CD4-positive, alpha-beta T cell treated with Interleukin-17A for 1 hour (primary cell): Measurements from ENCODE around the gene COMT.

ENCODE experiments used
- DNase-seq: peaks from one replicate; pipeline ENCODE4 v3.0.0-alpha.2; 2020

The COMT gene

DNA sequence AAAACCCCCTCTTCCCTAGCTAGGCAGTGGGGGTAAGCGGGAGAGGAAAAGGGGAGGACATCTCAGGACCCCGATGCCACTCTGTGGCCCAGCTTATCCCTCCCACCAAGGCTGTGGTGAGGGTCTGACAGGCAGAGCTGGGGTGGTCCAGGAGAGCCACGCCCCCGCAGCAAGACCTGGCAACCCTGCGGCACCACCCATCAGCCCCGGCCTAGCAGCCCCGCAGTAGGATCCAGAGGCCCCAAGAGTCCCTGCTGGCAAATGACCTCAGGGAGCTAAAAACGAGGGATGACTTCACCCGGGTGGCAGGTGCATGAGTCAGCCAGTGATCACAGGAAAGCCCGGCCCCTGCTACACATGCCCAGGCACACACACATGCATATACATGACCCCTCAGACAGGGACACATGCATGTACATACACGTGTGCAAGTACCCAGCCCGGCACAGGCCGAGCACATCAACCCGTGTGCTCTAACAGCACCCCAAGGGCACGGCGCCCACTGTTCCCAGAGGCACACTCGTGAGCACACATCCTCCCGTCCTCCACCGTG is 42.7 kb downstream of the COMT start:
- DNase-seq, result no peak

DNA sequence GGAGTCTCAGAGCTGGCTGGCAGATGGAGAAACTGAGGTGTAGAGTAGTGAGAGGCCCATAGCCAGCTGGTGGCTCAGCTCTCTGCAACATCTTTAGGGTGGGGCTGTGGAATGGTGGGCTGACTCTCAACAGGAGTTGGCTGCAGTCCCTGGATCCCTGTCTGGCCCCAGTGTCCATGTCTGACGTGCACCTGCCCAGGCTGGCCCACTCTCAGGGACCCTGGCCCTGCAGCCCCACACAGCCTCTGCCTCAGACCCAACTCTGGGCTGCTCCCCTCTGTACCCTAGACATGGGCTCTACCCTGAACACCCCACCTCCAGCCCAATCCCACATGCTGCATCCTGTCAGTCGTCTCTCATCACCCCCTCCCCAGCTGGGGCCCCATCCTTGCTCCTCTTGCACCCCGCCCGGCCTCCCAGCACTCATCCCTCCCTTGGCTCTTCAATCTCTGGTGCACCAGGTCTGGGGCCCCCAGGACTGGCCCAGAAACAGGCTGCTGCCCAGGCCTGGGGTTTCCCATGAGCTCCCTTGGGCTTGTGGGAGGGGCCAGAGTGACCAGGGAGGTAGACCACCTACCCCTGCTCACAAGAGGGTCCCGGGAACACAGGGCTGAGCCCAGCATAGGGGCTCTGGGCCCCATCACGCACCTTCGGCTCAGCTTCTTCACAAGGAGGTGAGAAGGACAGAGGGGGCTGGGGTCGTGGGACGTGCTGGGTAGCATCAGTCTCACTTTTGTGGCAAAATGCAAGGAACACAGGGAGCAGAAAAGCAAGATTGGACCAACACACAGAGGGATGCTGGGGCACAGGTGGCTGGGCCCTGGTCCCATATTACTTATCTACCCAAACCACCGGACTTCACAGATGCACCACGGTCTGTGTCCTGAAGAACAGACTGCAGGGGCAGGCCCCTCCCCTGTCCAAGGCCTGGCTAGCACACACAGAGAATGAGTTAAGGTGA is 43.6 kb downstream of the COMT start:
- DNase-seq, result no peak

DNA sequence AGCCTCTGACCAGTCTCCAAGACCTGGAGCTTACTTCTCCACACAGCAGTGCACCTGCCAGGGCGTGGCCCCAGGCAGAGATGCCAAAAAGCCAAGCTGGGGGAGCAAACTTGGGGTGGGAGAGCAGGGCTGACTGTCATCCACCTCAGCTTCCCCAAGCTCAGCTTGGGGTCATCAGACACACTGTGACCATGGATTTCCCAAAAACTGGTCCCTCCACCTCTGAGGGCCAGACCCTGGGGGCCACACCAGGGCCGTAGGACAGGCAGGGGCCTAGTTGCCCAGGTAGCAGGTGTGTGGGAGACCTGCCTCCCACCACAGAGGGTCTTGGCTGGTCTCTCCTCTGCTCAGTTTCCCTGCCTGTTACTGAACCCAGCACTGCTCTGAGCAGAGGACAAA is 44.4 kb downstream of the COMT start:
- DNase-seq, result no peak

DNA sequence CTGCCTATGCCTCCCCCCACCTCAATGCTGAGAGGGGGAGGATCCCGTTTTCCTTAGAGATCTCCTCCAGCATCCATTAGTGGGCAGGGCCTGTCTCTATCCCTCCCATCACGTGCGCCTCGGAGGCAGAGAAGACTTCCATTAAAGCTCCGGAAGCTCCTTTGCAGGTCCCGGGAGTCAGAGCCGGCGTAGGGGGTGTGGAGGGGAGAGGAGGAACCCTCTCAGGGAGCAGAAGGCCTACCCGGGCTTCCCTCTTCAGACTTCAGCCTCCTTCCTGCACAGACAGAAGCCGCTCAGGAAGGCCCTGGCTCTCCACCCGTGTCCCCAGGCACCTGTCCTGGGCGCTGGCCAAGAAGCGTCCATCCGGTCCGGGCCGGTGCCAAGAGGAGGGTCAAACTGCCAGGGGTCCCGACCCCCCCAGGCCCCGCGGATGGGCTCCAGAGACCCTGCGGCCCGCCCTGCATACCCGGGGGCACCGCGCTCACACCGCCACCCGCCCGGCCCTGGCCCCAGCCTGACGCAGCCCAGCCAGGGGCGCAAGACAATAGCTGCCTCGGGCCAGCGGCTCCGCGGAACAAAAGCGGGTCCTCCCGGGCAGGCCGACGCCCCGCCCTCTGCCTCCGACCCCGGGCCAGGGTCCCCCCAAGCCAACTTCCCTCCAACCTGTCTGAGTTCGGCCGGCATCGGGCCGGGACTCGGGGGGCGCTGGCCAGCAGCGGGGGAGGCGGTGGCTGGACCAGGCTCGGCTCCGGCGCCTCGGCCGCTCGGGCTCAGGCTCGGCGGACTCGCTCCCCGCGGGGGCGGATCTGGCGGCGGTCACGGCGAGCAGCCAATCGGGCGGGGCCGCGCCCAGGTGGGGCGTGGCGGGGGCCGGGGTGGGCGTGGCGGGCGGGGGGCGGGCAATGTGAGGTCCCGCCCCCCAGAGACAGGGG is 45.1 kb downstream of the COMT start:
- DNase-seq, result peak; percentile 59

DNA sequence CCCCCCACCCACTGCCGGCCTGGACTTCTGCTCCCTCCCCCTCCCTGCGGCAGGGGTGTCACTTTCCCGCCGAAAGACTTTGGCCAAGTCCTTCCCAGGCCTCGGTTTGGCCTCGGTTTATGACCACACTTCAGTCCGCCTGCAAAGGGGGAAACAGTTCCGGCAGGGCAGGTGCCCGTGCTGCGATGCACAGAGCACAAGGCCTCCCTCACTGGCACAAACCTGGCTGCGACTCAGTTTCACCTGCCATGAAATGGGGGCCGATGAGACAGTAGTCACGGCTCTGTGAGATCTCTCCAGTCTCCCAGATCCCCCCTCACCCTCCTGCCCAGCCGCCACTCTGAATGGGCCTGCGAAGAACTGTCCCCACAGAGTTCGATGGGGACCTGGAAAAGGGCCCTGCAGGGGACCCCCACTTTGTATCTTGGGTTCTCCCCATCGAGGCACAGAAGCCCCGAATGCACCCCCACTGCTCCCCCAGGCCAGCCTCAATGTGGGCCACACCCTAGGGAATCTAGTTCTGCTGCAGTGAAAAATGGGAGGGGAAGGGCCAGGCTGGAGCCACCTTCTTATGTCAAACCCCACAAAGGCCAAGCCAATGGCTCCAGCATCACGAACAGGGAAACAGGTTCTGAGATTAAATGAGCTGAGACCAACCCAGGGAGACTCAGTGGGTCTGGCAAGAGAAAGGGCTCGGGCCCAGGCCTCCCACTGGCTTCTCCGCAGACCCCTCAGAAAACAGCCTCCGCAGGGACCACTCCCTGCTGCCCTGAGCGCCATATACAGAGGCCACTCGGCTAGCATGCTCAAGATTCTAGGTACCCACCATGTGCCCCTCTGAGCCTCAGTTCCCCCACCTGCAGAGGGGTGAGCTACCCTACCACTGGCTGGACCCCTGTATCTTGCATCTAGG is 46.1 kb downstream of the COMT start:
- no peak for DNase-seq

DNA sequence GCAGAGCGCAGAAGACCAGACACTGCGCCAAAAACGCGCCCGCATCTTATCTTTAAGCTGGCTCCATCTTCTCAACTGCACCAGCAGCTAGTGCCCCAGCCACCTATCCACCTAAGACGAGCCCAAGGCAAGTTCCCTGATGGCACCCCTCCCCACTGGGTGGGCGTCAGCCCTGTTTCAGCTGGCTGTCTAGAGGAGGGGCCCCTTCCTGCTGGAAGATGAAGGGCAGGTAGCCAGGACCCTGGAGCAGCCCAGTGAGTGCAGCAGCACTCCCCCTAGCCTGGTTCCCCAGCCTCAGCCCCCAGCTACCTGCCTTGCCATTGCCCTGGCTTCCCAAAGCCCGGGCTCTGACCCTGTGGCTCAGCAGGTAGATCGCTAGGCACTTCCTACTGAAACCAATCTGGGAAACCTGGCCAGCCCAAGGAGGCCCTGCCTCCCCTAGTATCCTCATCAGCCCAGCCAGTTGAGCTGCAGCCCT is 46.8 kb downstream of the COMT start:
- no peak for DNase-seq

DNA sequence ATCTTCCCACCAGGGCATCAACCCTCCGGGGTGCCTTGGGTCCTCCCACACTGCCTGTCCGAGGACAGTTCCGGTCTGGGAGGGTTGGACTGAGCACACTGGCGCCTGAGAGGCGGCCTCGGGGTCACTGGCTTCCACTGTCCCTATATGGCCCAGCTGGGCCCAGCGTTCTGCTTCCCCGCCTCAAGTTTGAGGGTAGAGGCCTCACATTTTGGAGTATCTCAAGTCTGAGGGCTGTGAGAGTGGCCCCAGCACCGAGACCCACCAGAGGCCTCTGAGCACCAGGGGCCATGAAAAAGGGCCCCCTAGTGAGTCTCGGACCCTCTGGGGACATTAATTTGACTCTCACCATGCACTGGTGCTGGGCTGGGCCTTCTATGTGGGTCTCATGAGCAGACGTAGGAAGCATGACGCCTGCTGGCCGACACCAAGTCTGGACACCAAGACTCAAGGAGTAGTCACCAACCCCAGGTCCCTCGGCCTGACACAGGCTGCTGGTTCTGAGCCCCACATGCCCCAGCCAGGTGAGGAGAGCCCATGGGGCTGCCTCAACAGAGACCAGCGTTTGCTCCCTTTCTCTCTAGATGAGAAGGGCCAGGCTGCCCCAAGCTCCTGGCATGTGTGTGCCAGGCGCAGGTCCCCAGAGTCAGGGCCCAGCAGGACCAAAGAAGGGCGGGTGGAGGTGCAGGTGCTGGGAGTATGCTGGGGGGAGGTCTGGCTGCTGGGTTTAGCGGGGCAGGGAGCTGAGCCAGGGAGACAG is 47.6 kb downstream of the COMT start:
- no peak for DNase-seq

DNA sequence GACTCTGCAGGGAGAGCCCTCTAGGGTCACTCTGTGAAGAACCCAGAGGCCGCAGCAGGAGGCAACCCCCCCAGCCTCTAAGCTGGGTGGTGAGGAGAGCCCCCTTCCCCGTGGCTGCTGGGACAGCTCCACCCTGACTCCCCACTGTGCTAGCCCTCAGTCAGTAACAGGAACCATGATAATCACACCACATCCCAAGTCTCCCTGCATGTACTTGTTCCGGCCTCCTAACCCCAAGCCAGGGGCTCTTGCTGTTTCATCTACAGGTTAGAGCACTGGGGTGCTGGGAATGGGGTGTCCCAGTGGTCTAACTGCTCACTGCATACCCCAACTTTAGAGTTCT is 48.1 kb downstream of the COMT start:
- no peak for DNase-seq

DNA sequence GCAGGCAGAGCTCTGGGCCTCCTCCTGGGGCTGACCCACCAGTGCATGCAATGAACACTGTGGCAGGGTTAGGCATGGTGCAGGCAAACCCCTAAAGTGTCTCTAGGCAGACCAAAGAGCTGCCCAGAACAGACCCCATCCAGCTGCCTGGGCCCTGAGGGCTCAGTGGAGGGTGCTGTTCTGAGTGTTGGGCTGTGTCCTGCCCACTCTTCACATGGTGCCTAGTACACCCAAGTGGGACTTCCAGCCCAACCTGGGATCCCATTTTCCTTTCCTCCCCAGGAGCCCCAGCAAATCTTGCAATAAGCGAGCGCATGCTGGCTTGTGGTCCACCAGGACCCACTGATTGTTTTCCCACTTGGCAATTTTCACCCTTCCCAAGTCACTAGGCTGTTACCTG is 48.6 kb downstream of the COMT start:
- DNase-seq, result no peak

DNA sequence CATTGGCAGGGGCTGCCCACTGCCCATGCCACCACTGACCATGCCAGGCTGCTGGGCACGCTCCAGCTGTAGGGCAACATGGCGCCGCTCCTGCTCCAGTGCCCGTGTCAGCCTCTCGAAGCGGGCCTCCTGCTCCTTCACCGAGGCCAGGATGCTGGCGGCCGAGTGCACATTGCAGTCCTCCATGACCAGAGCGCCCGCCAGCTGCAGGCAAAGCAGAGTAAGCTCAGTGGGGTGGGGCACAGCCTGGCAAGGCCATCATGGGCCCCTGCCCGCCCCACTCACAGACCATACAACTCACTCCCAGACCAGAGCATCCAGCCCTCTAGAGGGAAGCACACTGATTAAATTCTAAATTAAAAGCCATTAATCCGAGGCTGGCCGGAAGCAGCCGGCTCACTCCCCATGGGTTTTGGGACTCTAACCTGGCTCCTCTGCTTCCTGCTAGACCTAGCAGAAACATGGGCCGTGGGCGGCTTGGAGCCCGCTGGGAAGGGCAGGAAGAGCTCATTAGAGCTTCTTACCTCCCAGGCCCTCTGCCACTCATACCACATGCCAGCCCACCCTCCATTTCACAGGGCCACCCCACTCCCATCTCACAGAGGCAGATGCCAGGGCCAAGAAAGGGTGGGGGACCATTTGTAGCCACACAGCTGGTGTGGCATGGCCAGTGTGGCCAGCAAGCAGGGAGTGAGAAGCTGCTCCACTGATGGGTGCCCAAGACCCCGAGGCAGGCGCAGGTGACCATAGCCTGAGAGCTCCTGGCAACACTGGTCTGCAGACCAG is 49.2 kb downstream of the COMT start:
- no peak for DNase-seq

DNA sequence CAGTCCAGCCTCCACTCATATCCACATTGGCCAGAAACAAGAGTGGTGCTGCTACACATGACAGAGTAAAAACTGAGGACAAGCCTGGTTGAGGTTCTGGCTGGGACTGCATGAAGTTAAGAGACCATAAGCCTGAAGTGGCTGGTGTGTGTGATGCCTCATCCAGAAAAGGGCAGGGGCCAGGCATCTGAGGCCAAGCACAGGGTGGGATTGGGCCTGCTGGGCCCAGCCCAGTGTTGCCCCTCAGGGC is 49.7 kb downstream of the COMT start:
- DNase-seq, result no peak

DNA sequence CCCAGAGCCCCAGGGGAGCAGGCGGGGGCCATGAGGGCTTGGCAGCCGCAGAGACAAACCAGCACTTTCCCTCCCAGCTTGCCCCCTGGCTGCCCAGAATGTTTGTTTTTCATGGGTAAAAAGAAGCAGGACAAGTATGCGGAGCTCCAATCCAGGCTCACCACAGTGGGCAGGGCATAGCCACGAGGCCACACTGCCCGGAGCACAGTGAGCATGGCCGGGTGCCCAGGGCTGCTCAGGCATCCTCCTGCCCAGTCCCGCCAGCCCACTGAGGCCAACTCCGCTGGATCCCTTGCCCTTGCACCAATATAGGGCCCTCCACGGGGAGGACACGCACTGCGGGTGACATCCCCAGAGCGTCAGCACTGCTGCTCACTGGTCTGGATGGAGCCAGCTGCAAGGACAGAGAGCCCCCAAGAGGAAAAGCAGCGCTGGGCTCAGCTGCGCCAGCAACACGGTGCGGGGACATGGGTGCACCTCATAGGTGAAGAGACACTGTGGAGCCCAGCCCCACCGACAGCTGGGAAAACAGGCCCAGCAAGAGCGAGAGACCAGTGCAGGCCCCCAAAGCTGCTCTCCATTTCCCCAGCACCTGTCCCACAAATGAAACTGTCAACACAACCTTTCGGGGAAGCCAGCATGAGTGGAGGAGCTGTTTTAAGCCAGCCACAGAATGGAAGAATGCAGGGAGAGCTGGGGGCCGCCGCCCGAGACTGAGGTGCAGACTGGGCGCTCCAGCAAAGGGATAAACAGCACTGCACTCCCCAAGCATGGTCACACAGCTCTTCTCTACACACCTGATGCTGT is 50.3 kb downstream of the COMT start:
- DNase-seq, result no peak

DNA sequence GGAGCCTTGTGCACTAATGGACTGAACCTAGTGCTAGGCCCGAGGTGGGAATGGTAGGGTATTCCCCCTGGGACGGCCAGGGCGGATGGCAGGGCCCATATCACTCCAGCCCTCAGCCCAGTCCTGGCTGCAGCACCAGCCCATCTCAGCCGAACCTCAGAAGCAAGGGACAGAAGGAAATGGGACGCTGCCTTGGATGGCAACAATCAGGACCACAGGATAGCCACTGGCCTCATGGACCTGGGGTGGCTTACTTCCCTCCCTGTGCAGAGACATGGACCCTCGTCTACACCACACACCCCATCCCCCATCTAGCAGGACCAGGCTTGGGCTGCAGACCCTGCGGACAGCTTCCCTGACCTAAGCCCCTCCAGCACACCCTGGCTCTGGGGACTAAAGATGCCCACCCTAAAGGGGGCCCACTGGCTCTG is 50.9 kb downstream of the COMT start:
- DNase-seq, result no peak

DNA sequence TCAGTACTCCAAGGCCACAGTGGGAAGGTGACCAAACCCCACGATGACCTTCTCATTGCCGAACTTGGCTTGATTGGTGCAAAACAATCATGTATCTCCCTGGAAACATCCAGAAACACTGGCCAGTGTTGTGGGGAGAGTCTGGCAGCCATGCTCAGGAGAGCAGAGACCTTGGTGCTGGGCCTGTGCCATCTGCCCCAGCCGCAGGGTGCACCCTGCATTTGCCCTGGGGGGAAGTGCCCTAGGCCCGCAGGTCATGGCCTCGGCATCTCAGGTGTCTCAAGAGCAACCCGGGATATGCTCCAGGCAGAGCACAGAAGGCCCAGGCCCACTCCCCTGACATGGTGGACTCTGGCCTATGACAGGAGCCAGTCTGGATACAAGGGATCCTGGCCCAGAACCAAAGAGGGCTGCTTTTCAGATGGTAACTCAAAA is 51.4 kb downstream of the COMT start:
- DNase-seq, result no peak

DNA sequence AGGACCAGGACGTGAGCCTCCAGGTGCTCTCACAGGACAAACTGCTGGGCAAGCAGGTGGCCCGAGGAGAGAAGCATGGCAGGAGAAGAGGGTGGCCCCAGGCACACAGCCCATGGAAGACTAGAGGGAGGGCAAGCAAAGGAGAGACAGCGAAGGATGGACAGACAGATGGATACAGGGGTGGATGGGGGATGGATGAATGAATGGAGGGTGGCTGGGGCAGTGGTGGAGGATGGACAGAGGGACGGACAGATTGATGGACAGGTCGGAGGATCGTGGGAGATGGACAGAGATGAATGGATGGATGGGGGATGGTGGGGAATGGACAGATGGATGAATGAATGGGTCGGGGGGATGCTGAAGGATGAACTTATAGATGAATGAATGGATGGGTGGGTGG is 52.4 kb downstream of the COMT start:
- DNase-seq, result no peak

DNA sequence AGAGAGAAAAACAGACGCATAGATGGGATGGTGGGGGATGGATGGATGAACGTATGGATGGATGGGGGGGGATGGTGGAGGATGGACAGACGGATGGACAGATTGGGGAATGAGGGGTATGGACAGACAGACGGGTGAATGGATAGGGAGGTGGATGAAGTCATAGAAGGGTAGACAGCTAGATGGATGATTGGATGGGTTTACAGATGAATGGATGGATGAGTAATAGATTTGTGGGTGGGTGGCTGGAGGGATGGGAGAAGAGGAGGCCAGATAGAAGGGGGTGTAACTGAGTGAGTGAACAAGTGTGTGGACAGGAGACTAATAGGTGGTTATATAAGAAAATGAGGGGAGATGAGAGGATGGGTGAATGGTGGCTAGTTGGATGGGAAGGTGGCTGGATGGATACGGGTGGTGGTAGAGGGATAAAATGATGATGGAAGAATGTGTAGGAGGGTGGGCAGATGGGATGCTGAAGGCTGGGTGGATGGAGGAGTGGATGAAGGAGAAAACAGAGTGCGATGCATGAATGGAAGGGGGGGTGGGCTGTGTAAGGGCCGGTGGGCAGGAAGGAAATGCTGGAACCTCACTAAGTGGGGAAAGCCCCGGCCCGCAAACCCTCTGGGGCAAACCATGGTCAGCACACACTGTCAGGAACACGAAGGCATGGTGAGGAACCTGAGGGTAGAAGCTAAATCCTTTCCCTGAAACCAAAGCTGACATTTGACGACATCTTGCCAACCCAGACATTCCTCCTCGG is 53.5 kb downstream of the COMT start:
- DNase-seq, result no peak

DNA sequence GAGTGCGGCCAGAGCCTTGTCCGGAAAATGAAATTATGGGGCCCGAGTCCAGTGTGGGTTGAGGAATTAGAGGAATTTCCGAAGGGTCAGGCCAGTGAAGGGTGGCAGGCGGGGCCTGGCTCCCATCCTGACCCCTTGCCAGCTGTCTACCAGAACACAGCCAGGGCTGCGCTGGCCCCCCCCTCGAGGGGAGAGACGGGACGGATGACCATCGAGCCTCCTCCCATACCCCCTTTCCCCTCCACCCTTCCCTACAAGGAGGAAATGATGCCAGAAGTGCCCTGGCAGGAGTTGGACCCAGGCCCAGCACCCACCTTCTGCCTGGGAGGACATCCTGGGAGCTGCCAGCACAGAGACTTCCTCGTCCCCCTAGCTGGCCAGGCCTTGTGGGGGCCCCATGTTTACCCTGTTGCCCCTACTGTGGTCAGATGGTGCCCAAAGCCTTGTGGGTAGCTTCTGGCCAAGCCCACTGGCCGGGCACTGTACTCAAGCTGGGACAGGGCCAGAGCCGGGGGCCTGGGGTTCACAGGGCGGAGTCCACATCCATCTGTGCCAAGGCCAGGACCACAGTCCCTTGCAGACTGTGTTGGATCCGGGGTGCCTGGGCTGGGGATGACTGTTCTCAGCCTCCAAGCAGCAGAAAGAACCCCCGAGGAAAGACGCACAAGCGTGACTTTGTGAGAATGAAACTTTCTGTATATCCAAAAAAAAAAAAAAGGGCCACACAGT is 54.2 kb downstream of the COMT start:
- no peak for DNase-seq

DNA sequence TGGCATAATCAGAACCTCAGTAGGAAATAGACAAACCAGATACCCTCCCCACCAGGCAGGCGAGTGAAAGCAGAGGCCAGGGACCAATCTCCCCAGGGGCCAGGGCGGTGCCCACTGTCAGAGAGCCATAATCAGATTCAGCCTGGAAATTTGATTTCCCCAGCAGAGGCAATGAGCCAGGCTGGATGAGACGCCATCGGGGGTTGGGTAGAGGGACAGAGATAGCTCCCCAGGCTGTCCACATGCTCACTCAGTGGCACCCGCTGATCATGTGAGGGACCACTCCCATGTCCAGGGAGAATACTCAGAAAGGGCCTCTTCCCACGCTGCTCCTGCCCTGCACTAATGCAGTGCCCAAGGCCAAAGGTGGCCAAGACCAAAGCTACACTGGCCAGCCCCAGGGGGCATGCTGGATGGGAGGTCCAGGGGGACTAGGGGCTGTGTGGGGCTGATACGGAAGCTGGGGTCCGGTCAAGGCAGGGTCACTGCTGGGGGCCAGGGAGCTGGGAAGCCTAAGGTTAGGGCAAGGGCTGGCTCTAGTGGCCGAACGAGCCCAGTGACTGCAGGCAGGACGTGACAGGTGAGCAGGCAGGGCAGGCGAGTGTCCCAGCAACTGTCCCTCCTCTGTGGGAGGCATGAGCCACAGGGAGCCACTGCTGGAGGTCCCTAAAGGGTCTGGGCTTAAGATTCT is 55.3 kb downstream of the COMT start:
- no peak for DNase-seq
